Adrenal gland (tissue), 12 donors: Measurements from ENCODE around the gene DTL. TPM values are rescaled to one million over a fixed set of nuclear protein-coding genes. Genes with fewer than 3 reads are reported as not detected.

Source experiments
- DNase-seq, 7 donors: peaks; one replicate each; pipeline ENCODE4 v3.0.0-alpha.2; 2019 to 2020
- H3K27ac ChIP-seq, 5 donors: fragments of 200-600 bp; sonication (generic) in 4 of 5; 1 replicate in 3 of 5; 2 replicates in 2 of 5; pipeline versions ENCODE4 v1.5.1 to v1.8.0; 2016 to 2020; ENCODE audit warnings: mild to moderate bottlenecking in 1 of 5
- H3K27me3 ChIP-seq: fragments of 200-600 bp; 2 replicates; pipeline ENCODE4 v1.8.0; 2021
- H3K36me3 ChIP-seq, 2 donors: fragments of 200-600 bp; replicated peaks in 1 of 2; 1 replicate in 1 of 2; 2 replicates in 1 of 2; pipeline versions ENCODE4 v1.5.1 to v1.8.0; 2018 to 2022
- H3K4me1 ChIP-seq, 2 donors: fragments of 200-600 bp; replicated peaks in 1 of 2; 1 replicate in 1 of 2; 2 replicates in 1 of 2; pipeline versions ENCODE4 v1.5.1 to v1.8.0; 2018 to 2021
- H3K4me3 ChIP-seq, 4 donors: fragments of 200-600 bp; sonication (generic) in 3 of 4; one replicate each; pipeline ENCODE4 v1.5.1; 2016 to 2018
- H3K9me3 ChIP-seq, 3 donors: fragments of 200-600 bp; sonication (generic) in 1 of 3; replicated peaks in 1 of 3; 1 replicate in 2 of 3; 2 replicates in 1 of 3; pipeline versions ENCODE4 v1.5.1 to v1.8.0; 2016 to 2021
- CTCF ChIP-seq, 6 experiments: fragments of 450-650 bp in 4 of 6; fragments of 200-600 bp in 2 of 6; sonication (generic) in 1 of 6; IDR thresholded peaks; 1 replicate in 5 of 6; 2 replicates in 1 of 6; pipeline versions ENCODE4 v1.5.1 to v1.8.0; 2016 to 2021; ENCODE audit warnings: antibody characterized with exemption in 6 of 6, mild to moderate bottlenecking in 2 of 6, moderate library complexity in 1 of 6
- POLR2A ChIP-seq, 2 donors: fragments of 450-650 bp; IDR thresholded peaks; one replicate each; pipeline ENCODE4 v1.6.1; 2017; ENCODE audit warnings: antibody characterized with exemption in 2 of 2, mild to moderate bottlenecking in 2 of 2, moderate library complexity in 1 of 2
- intact Hi-C, 2 donors: fragments of 100-400 bp; cut with DNase I; formaldehyde crosslinking; loops; one replicate each; pipeline versions ENCODE4 v1.14.1 to v1.15.0; 2022 to 2023
- microRNA-seq, 3 donors: library from miRNA; unstranded; fragments of <30 nt; microRNA quantifications; one replicate each; pipeline ENCODE4, GENCODE V29; 2017 to 2020
- polyA plus RNA-seq, 3 donors: library from polyadenylated mRNA; stranded (reverse); fragments of 200-250 nt in 2 of 3; fragments of 350-450 nt in 1 of 3; fragmentation: Illumina TruSeq in 1 of 3; extraction: RNeasy Lipid Tissue Mini Kit (QIAGEN cat#74804) in 1 of 3; gene quantifications; one replicate each; pipeline ENCODE4 v1.2.3, GENCODE V29; 2013 to 2014
- small RNA-seq, 2 donors: library from RNA; depleted of rRNA; stranded (forward); fragments of <200 nt; gene quantifications; one replicate each; pipeline ENCODE3, GENCODE V24; 2016
- total RNA-seq, 9 donors: library from RNA; depleted of rRNA in 4 of 9; stranded (reverse); fragments of >200 nt in 4 of 9; fragments of 120-200 nt in 1 of 9; fragmentation: NEBNext Ultra II Directional in 1 of 9; extraction: Animal tissue kit (Norgen Biotek cat#: 25700) in 1 of 9; gene quantifications; one replicate each; pipeline versions ENCODE4 v1.1.0 to v1.2.4, GENCODE V29; 2013 to 2023
- donor health status: healthy with polysubstance abuse.
- donor health status: Bipolar disorder and iron deficiency.
- donor health status: DM: yes; HTN: yes; CAD: no.
- donor health status: DM: no; HTN: no; CAD: no.
- donor health status: DM: no; HTN: no; CAD: no.
- donor health status: DM: yes; HTN: yes; CAD: no.

DTL gene
- total and polyA plus RNA-seq, 12 donors = 0.06 to 11.4 (median 0.66) TPM

GRCh38 chr1:212153635-212154034, 118.1 kb downstream of the DTL start:
- Histone ChIP-seq H3K4me1 (no peaks in the 10 kb centered on the region), H3K27me3 (no peaks in the 10 kb centered on the region), H3K27ac (no peak overlapping the region), H3K36me3 (no peaks in the 10 kb centered on the region), H3K4me3 (no peak overlapping the region), H3K9me3 (no peaks in the 10 kb centered on the region)
- TF ChIP-seq POLR2A (IDR thresholded peaks at IDR 0.05) = no peak
- TF ChIP-seq CTCF (IDR thresholded peaks at IDR 0.05) = no peak
- intact Hi-C loops = no loop called here
- DNase-seq = no peak

Small RNAs within 50 kb of the gene (microRNA-seq; reads per million reads assigned to microRNA genes)
- gene MIR3122 = 0 reads per million in 3 donors

Small RNAs within 50 kb of the gene (small RNA-seq; reads per million reads assigned to genes)
- gene MIR3122 (0 to 0.24 reads per million in 2 donors), gene RF00568 (0 to 0.12 reads per million in 2 donors), gene RN7SKP98 (0 reads per million in 2 donors)

Other genes with a start within 250 kb of the DTL start
- 100 to 1,000 TPM in 2 of 9 donors, 10 to 100 TPM in 7; 53.2 to 113 (median 86.7) TPM for gene LPGAT1, start 205.0 kb upstream of the DTL start, total RNA-seq
- 10 to 100 TPM; 10.7 to 53.6 (median 12.5) TPM for gene LPGAT1, start 205.0 kb upstream of the DTL start, polyA plus RNA-seq
- 10 to 100 TPM in 7 of 9 donors, 1 to 10 TPM in 2; 9.4 to 24.5 (median 12.8) TPM for gene INTS7, start 191 bp upstream of the DTL start, total RNA-seq
- 10 to 100 TPM in 1 of 3 donors, 1 to 10 TPM in 2; 6.3 to 14.8 (median 8.8) TPM for gene INTS7, start 191 bp upstream of the DTL start, polyA plus RNA-seq
- gene PPP2R5A, start 249.7 kb downstream of the DTL start, total RNA-seq = 10 to 100 TPM; 11.8 to 27.5 (median 23.7) TPM
- gene PPP2R5A, start 249.7 kb downstream of the DTL start, polyA plus RNA-seq = 10 to 100 TPM; 13.3 to 19.8 (median 14.5) TPM